ENCODE measurements around the gene ARHGEF18.

The ARHGEF18 gene

GRCh38 chr19:7356899-7357627, 8.3 kb downstream of the ARHGEF18 start:
- no peak for TF ChIP-seq TEAD4 (IDR thresholded peaks at IDR 0.05)
- no peak for TF ChIP-seq FOXM1 (IDR thresholded peaks at IDR 0.05; ENCODE audit: borderline replicate concordance, low read depth)
- no peak for TF ChIP-seq TCF12 (IDR thresholded peaks at IDR 0.05; ENCODE audit: low read depth)
- TF ChIP-seq CREB1 (IDR thresholded peaks at IDR 0.05; ENCODE audit: low read depth): no peak
- no peak for TF ChIP-seq MAX (IDR thresholded peaks at IDR 0.05)
- TF ChIP-seq, protein P1, sequence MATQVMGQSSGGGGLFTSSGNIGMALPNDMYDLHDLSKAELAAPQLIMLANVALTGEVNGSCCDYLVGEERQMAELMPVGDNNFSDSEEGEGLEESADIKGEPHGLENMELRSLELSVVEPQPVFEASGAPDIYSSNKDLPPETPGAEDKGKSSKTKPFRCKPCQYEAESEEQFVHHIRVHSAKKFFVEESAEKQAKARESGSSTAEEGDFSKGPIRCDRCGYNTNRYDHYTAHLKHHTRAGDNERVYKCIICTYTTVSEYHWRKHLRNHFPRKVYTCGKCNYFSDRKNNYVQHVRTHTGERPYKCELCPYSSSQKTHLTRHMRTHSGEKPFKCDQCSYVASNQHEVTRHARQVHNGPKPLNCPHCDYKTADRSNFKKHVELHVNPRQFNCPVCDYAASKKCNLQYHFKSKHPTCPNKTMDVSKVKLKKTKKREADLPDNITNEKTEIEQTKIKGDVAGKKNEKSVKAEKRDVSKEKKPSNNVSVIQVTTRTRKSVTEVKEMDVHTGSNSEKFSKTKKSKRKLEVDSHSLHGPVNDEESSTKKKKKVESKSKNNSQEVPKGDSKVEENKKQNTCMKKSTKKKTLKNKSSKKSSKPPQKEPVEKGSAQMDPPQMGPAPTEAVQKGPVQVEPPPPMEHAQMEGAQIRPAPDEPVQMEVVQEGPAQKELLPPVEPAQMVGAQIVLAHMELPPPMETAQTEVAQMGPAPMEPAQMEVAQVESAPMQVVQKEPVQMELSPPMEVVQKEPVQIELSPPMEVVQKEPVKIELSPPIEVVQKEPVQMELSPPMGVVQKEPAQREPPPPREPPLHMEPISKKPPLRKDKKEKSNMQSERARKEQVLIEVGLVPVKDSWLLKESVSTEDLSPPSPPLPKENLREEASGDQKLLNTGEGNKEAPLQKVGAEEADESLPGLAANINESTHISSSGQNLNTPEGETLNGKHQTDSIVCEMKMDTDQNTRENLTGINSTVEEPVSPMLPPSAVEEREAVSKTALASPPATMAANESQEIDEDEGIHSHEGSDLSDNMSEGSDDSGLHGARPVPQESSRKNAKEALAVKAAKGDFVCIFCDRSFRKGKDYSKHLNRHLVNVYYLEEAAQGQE (IDR thresholded peaks at IDR 0.05; ENCODE audit: low read depth): no peak; the same call in 1 of the 2 replicates
- TF ChIP-seq RAD21 (IDR thresholded peaks at IDR 0.05; ENCODE audit: low read depth): no peak
- no peak for TF ChIP-seq ZBTB7A (IDR thresholded peaks at IDR 0.05; ENCODE audit: low read depth)
- TF ChIP-seq NFIC (IDR thresholded peaks at IDR 0.05): no peak

DNA sequence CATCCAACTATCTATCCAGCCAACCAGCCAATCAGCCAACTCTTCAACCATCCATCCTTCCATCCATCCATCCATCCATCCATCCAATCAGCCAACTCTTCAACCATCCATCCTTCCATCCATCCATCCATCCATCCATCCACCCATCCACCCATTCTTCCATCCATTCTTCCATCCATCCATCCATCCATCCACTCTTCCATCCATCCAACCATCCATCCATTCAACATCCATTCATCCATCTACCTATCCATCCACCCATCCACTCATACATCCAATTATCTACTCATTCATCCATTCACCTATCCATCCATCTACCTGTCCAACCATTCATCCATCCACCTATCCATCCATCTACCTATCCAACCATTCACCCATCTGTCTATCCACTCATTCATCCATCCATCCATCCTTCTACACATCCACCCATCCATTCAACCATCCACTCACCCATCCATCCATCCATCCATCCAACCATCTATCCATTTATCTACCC, 9.4 kb downstream of the ARHGEF18 start:
- no peak for TF ChIP-seq USF1 (IDR thresholded peaks at IDR 0.05)
- no peak for TF ChIP-seq EGR1 (IDR thresholded peaks at IDR 0.05)
- no peak for TF ChIP-seq TCF12 (IDR thresholded peaks at IDR 0.05; ENCODE audit: low read depth)
- TF ChIP-seq EP300 (IDR thresholded peaks at IDR 0.05; ENCODE audit: borderline replicate concordance): no peak
- TF ChIP-seq, protein P1 (IDR thresholded peaks at IDR 0.05; ENCODE audit: low read depth): no peak
- no peak for TF ChIP-seq MAX (IDR thresholded peaks at IDR 0.05)
- TF ChIP-seq NFIC (IDR thresholded peaks at IDR 0.05): no peak
- no peak for TF ChIP-seq YY1 (IDR thresholded peaks at IDR 0.05; ENCODE audit: low read depth)
- no peak for TF ChIP-seq TEAD4 (IDR thresholded peaks at IDR 0.05)
- no peak for TF ChIP-seq RAD21 (IDR thresholded peaks at IDR 0.05; ENCODE audit: low read depth)
- TF ChIP-seq FOXM1 (IDR thresholded peaks at IDR 0.05; ENCODE audit: borderline replicate concordance, low read depth): no peak
- TF ChIP-seq TAF1 (IDR thresholded peaks at IDR 0.05; ENCODE audit: low read depth): no peak

- TF ChIP-seq CEBPB (IDR thresholded peaks at IDR 0.05) (no peak), EP300 (IDR thresholded peaks at IDR 0.05; ENCODE audit: borderline replicate concordance) (no peak), FOXM1 (IDR thresholded peaks at IDR 0.05; ENCODE audit: borderline replicate concordance, low read depth) (no peak), ZBTB7A (IDR thresholded peaks at IDR 0.05; ENCODE audit: low read depth) (no peak), TEAD4 (IDR thresholded peaks at IDR 0.05) (no peak)
- TF ChIP-seq, protein P1 (IDR thresholded peaks at IDR 0.05; ENCODE audit: low read depth): no peak
Measured at GRCh38 chr19:7360393-7360984, 11.8 kb downstream of the ARHGEF18 start.

- no peak for TF ChIP-seq TAF1 (IDR thresholded peaks at IDR 0.05; ENCODE audit: low read depth)
- TF ChIP-seq CEBPB (IDR thresholded peaks at IDR 0.05): no peak
- no peak for TF ChIP-seq CREB1 (IDR thresholded peaks at IDR 0.05; ENCODE audit: low read depth)
- TF ChIP-seq FOXM1 (IDR thresholded peaks at IDR 0.05; ENCODE audit: borderline replicate concordance, low read depth): no peak
- TF ChIP-seq USF1 (IDR thresholded peaks at IDR 0.05): no peak
- no peak for TF ChIP-seq TEAD4 (IDR thresholded peaks at IDR 0.05)
- no peak for TF ChIP-seq YY1 (IDR thresholded peaks at IDR 0.05; ENCODE audit: low read depth)
- TF ChIP-seq EP300 (IDR thresholded peaks at IDR 0.05; ENCODE audit: borderline replicate concordance): no peak
- TF ChIP-seq TCF12 (IDR thresholded peaks at IDR 0.05; ENCODE audit: low read depth): no peak
- no peak for TF ChIP-seq NFIC (IDR thresholded peaks at IDR 0.05)
- TF ChIP-seq RAD21 (IDR thresholded peaks at IDR 0.05; ENCODE audit: low read depth): no peak
- TF ChIP-seq EGR1 (IDR thresholded peaks at IDR 0.05): no peak
- TF ChIP-seq ZBTB7A (IDR thresholded peaks at IDR 0.05; ENCODE audit: low read depth): no peak
- TF ChIP-seq, protein P1 (IDR thresholded peaks at IDR 0.05; ENCODE audit: low read depth): no peak
- TF ChIP-seq MAX (IDR thresholded peaks at IDR 0.05): no peak
Measured at GRCh38 chr19:7363225-7363624, 14.5 kb downstream of the ARHGEF18 start.

Data from Ishikawa (cell line).